HCT116 (cell line): ENCODE data around the gene GPR180. TPM values are rescaled to one million over a fixed set of nuclear protein-coding genes. Genes with fewer than 3 reads are reported as not detected.

ENCODE experiments used
- ATAC-seq: fragments of 200-7000 bp; cut with Tn5 transposase; 2 replicates; pipeline ENCODE4 v1.9.1; 2020; ENCODE audit warnings: mild to moderate bottlenecking, moderate library complexity
- BruUV-seq: library from RNA; stranded (reverse); fragments of 400-500 nt; replicated peaks from 2 replicates; lab custom pipeline; 2021; lab: Mats Ljungman, UMichigan
- CTCF ChIA-PET: fragments of 300-600 bp; sonication (Branson Sonifier 250); formaldehyde crosslinking; loops from one replicate; lab custom pipeline; 2021; ENCODE audit warnings: antibody characterized with exemption; lab: Charles Lee
- POLR2A ChIA-PET: fragments of 300-600, 350-600 bp; sonication (Branson Sonifier 250); formaldehyde crosslinking; loops from one replicate; lab custom pipeline; 2021; ENCODE audit warnings: antibody characterized with exemption; lab: Charles Lee
- RAD21 ChIA-PET, 2 experiments: fragments of 300-600 bp; sonication (Branson Sonifier 250); formaldehyde crosslinking; loops; one replicate each; lab custom pipeline; 2023; ENCODE audit warnings: low total read pairs in 2 of 2; ENCODE audit not compliant: uncharacterized antibody in 2 of 2, unreplicated experiment in 2 of 2, low non-redundant PET in 1 of 2; lab: Charles Lee
- DNase-seq: peaks from one replicate; pipeline ENCODE4 v3.0.0-alpha.2; 2010; ENCODE audit warnings: low read depth, low spot score
- H2AFZ ChIP-seq: fragments of 200-600 bp; shearing (Covaris generic), sonication (generic); 2 replicates; pipeline ENCODE4 v1.6.1; 2017; ENCODE audit warnings: low read depth, mixed run types, mixed read lengths, antibody characterized with exemption, low read length; ENCODE audit not compliant: poor library complexity, severe bottlenecking
- H3K27ac ChIP-seq: 2 replicates; pipeline ENCODE4 v1.5.1; 2012; ENCODE audit warnings: low read depth, low read length
- H3K27me3 ChIP-seq: fragments of 200-600 bp; sonication (generic); 2 replicates; pipeline ENCODE4 v1.6.1; 2016; ENCODE audit warnings: mixed run types, low read length, mixed read lengths; ENCODE audit not compliant: insufficient read depth
- H3K36me3 ChIP-seq, 2 experiments: fragments of 200-500 bp in 1 of 2; fragments of 200-600 bp in 1 of 2; sonication (Bioruptor generic) in 1 of 2; sonication (generic) in 1 of 2; 2 replicates each; pipeline versions ENCODE4 v1.5.1 to v1.6.1; 2014 to 2016; ENCODE audit warnings: low read length in 2 of 2, inconsistent platforms in 1 of 2, mixed read lengths in 1 of 2, mixed run types in 1 of 2; ENCODE audit not compliant: insufficient read depth in 2 of 2, control insufficient read depth in 1 of 2
- H3K4me1 ChIP-seq, 2 experiments: fragments of 200-600 bp in 1 of 2; sonication (generic) in 1 of 2; 2 replicates each; pipeline versions ENCODE4 v1.5.1 to v1.6.1; 2012 to 2017; ENCODE audit warnings: low read length in 2 of 2, inconsistent platforms in 1 of 2, mild to moderate bottlenecking in 1 of 2, mixed read lengths in 1 of 2, mixed run types in 1 of 2, moderate library complexity in 1 of 2; ENCODE audit not compliant: insufficient read depth in 2 of 2, control insufficient read depth in 1 of 2
- H3K4me2 ChIP-seq: fragments of 200-600 bp; sonication (generic); 2 replicates; pipeline ENCODE4 v1.6.1; 2017; ENCODE audit warnings: mixed run types, low read length, mixed read lengths
- H3K4me3 ChIP-seq, 2 experiments: fragments of 200-600 bp in 1 of 2; sonication (generic) in 1 of 2; replicated peaks in 1 of 2; 2 replicates each; pipeline ENCODE4 v1.5.1; 2011 to 2016; ENCODE audit warnings: low read length in 2 of 2, control low read depth in 1 of 2, low read depth in 1 of 2, mild to moderate bottlenecking in 1 of 2, mixed read lengths in 1 of 2, mixed run types in 1 of 2
- H3K79me2 ChIP-seq: fragments of 200-600 bp; sonication (generic); 2 replicates; pipeline ENCODE4 v1.6.1; 2017; ENCODE audit warnings: mild to moderate bottlenecking, mixed run types, low read length, moderate library complexity, mixed read lengths; ENCODE audit not compliant: insufficient read depth
- H3K9ac ChIP-seq: fragments of 200-600 bp; sonication (generic); 2 replicates; pipeline ENCODE4 v1.6.1; 2016; ENCODE audit warnings: low read length, mixed read lengths
- H3K9me2 ChIP-seq: fragments of 200-600 bp; sonication (generic), shearing (Covaris generic); 2 replicates; pipeline ENCODE4 v1.6.1; 2017; ENCODE audit warnings: mixed run types, mild to moderate bottlenecking, moderate library complexity; ENCODE audit not compliant: insufficient read depth
- H3K9me3 ChIP-seq, 2 experiments: fragments of 200-500 bp in 1 of 2; fragments of 200-600 bp in 1 of 2; sonication (Bioruptor generic) in 1 of 2; sonication (generic) in 1 of 2; 2 replicates each; pipeline ENCODE4 v1.6.1; 2014 to 2017; ENCODE audit warnings: low read length in 2 of 2, mixed read lengths in 2 of 2, inconsistent platforms in 1 of 2, low read depth in 1 of 2, mild to moderate bottlenecking in 1 of 2, mixed run types in 1 of 2, moderate library complexity in 1 of 2; ENCODE audit not compliant: control insufficient read depth in 1 of 2, insufficient read depth in 1 of 2
- H4K20me1 ChIP-seq: fragments of 200-600 bp; sonication (generic), shearing (Covaris generic); 2 replicates; pipeline ENCODE4 v1.6.1; 2017; ENCODE audit warnings: mixed run types, mild to moderate bottlenecking, moderate library complexity; ENCODE audit not compliant: insufficient read depth
- POLR2A ChIP-seq: IDR thresholded peaks from 2 replicates; pipeline ENCODE4 v1.7.0; 2011; ENCODE audit warnings: borderline replicate concordance; ENCODE audit not compliant: insufficient read depth, insufficient read length; ENCODE audit errors: extremely low read depth
- SIN3A ChIP-seq: IDR thresholded peaks from 2 replicates; pipeline ENCODE4 v1.6.1; 2012; ENCODE audit warnings: low read depth
- SP1 ChIP-seq: IDR thresholded peaks from 2 replicates; pipeline ENCODE4 v1.6.1; 2012; ENCODE audit warnings: low read depth
- SRF ChIP-seq: IDR thresholded peaks from 2 replicates; pipeline ENCODE4 v1.6.1; 2012; ENCODE audit warnings: low read depth
- intact Hi-C: fragments of 100-400 bp; cut with micrococcal nuclease; formaldehyde crosslinking; loops from 2 replicates; pipeline ENCODE4 v1.10.0; 2022
- total RNA-seq: library from RNA; stranded (reverse); gene quantifications from one replicate; pipeline ENCODE4 v1.2.1, GENCODE V29; 2021; ENCODE audit not compliant: unreplicated experiment
- TF ChIP-seq, protein P1 (sequence below): IDR thresholded peaks from 2 replicates; pipeline ENCODE4 v1.6.1; 2011; ENCODE audit warnings: mild to moderate bottlenecking, low read length, moderate library complexity; ENCODE audit not compliant: insufficient replicate concordance; ENCODE audit errors: extremely low read depth
- TF ChIP-seq, protein P2 (sequence below), 3 experiments: fragments of 200-600 bp in 1 of 3; sonication (generic) in 1 of 3; IDR thresholded peaks in 2 of 3; conservative IDR thresholded peaks in 1 of 3; 2 replicates each; pipeline ENCODE4 v1.5.1; 2012 to 2017; ENCODE audit warnings: low read depth in 2 of 3, low read length in 2 of 3, antibody characterized with exemption in 1 of 3, borderline replicate concordance in 1 of 3, control low read depth in 1 of 3, mild to moderate bottlenecking in 1 of 3, mixed read lengths in 1 of 3, mixed run types in 1 of 3, moderate library complexity in 1 of 3; ENCODE audit not compliant: insufficient read depth in 1 of 3

The GPR180 gene
- total RNA-seq, 1 experiment from 2014 or later = 6.4 TPM

DNA sequence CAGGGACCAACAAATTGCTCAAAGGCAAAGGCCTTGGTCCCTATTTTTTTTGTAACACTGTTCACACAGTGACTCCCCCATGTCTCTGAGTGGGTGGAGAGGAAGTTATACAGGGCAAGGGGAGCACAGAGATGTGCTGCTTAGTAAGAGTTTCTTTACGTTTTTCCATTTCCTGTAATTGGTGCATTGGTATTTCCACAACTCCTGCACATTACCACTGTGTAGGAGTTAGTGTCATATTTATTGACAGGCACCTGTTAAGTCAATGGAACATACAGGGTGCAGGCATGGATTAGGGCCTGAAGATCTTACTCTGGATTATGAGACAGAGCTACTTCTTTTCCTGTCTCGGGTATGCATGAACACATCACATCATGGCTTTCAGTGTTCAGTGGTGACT lies 65.5 kb downstream of the GPR180 start:
- H4K20me1 ChIP-seq = no peaks in the 10 kb centered on the region
- no peaks in the 10 kb centered on the region for H3K9me3 ChIP-seq
- no peak overlapping the region for H3K4me3 ChIP-seq
- H2AFZ ChIP-seq = no peak overlapping the region
- no peak for TF ChIP-seq POLR2A
- no peak for TF ChIP-seq SP1
- TF ChIP-seq, protein P1, sequence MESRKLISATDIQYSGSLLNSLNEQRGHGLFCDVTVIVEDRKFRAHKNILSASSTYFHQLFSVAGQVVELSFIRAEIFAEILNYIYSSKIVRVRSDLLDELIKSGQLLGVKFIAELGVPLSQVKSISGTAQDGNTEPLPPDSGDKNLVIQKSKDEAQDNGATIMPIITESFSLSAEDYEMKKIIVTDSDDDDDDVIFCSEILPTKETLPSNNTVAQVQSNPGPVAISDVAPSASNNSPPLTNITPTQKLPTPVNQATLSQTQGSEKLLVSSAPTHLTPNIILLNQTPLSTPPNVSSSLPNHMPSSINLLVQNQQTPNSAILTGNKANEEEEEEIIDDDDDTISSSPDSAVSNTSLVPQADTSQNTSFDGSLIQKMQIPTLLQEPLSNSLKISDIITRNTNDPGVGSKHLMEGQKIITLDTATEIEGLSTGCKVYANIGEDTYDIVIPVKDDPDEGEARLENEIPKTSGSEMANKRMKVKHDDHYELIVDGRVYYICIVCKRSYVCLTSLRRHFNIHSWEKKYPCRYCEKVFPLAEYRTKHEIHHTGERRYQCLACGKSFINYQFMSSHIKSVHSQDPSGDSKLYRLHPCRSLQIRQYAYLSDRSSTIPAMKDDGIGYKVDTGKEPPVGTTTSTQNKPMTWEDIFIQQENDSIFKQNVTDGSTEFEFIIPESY = no peak
- TF ChIP-seq SIN3A = no peak
- TF ChIP-seq, protein P2, sequence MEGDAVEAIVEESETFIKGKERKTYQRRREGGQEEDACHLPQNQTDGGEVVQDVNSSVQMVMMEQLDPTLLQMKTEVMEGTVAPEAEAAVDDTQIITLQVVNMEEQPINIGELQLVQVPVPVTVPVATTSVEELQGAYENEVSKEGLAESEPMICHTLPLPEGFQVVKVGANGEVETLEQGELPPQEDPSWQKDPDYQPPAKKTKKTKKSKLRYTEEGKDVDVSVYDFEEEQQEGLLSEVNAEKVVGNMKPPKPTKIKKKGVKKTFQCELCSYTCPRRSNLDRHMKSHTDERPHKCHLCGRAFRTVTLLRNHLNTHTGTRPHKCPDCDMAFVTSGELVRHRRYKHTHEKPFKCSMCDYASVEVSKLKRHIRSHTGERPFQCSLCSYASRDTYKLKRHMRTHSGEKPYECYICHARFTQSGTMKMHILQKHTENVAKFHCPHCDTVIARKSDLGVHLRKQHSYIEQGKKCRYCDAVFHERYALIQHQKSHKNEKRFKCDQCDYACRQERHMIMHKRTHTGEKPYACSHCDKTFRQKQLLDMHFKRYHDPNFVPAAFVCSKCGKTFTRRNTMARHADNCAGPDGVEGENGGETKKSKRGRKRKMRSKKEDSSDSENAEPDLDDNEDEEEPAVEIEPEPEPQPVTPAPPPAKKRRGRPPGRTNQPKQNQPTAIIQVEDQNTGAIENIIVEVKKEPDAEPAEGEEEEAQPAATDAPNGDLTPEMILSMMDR (IDR thresholded peaks at IDR 0.05 in 2 of 3, conservative IDR thresholded peaks at IDR 0.05 in 1 of 3; ENCODE audit: borderline replicate concordance in 1 of 3, insufficient read depth in 1 of 3, low read depth in 2 of 3, low read length in 2 of 3) = no peak
- TF ChIP-seq SRF = no peak
- H3K36me3 ChIP-seq = no peaks in the 10 kb centered on the region
- peaks cover 46% of the 10 kb centered on the region for H3K27me3 ChIP-seq
- no peak for DNase-seq
- ChIA-PET RAD21 (no interaction called here), CTCF (no interaction called here), POLR2A (no interaction called here)
- no peaks in the 10 kb centered on the region for H3K9me2 ChIP-seq
- no TSS peak for BruUV-seq
- no peak overlapping the region for H3K27ac ChIP-seq
- no peaks in the 10 kb centered on the region for H3K79me2 ChIP-seq
- ATAC-seq = no peak
- H3K4me2 ChIP-seq = no peak overlapping the region
- no peak overlapping the region for H3K9ac ChIP-seq
- intact Hi-C loops = no loop called here
- H3K4me1 ChIP-seq = no peaks in the 10 kb centered on the region
